HuH-7 (cell line): ENCODE measurements around the gene ALDOA.

Experiments
- DNase-seq: peaks from one replicate; pipeline ENCODE4 v3.0.0; 2011; ENCODE audit warnings: low spot score

Gene ALDOA

GRCh38 chr16:30069611-30070462, 4.3 kb downstream of the ALDOA start:
- no peak for DNase-seq

GRCh38 chr16:30070490-30070889, 4.9 kb downstream of the ALDOA start:
- no peak for DNase-seq

- DNase-seq: peak; percentile 98
Observed at GRCh38 chr16:30075503-30076275, 10.1 kb downstream of the ALDOA start, which contains the start of gene PPP4C. Gene PPP4C, plus strand, starts transcription at chr16:30075994. Its CDS starts 384 bp downstream, at chr16:30076378.

DNA sequence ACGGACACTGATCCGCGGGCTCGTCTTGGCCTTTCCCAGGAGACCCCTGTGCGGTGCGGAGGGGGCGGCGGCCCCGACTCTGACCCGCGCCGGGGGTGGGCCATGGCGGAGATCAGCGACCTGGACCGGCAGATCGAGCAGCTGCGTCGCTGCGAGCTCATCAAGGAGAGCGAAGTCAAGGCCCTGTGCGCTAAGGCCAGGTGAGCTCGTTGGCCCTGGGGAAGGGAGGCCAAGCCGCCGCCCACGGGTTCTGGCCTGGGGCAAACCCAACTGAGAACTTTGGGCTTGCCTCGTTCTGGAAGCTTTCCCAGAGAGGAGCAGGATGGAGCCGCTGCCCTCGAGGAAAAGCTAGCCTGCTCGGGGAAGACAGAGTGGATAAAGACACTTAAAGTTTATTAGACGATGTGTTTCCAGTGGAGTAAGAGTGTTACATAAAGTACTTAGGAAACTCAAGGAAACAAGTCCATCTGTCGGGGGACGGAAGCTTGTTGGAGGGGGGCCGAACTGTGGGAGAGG, 10.8 kb downstream of the ALDOA start:
- no peak for DNase-seq

DNA sequence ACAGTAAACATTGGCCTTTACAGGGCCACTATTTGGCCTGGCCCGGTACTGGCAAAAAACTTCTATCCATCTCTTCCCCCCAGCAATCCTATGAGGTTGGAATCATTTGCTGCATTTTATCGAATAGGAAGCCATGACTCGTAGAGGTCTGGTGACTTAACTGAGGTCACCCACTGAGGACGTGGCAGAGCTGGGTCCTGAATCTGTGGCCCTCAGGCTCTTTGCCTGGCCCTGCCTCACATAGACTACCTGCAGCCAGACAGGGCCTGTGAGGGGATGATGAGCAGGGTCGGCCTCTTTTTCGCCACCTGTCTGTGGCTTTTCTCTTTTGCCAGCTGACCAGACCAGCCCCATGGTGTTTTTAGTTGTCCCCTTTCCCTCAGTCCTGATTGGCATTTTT, 12.1 kb downstream of the ALDOA start:
- no peak for DNase-seq

- no peak for DNase-seq
Observed at GRCh38 chr16:30078744-30079143, 13.2 kb downstream of the ALDOA start.

DNA sequence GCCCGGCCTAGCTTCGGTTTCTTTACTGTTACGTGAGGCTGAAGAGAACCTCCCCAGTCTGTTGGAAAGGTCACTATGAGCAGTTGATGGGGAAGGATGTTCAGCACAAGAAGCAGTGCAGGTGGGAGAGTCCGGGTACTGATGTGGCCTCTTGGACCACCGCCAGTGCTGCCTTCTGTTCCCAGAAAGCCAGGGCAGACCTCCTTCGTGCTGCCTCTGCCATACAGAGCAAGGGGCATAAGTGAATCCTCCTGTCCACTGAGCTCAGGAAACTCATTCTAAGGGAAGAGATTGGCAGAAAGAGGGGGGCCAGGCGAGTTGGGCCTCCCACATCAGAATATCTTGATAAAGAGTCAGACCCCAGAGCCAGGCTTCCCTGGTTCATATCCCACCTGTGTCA, 13.9 kb downstream of the ALDOA start:
- no peak for DNase-seq

DNA sequence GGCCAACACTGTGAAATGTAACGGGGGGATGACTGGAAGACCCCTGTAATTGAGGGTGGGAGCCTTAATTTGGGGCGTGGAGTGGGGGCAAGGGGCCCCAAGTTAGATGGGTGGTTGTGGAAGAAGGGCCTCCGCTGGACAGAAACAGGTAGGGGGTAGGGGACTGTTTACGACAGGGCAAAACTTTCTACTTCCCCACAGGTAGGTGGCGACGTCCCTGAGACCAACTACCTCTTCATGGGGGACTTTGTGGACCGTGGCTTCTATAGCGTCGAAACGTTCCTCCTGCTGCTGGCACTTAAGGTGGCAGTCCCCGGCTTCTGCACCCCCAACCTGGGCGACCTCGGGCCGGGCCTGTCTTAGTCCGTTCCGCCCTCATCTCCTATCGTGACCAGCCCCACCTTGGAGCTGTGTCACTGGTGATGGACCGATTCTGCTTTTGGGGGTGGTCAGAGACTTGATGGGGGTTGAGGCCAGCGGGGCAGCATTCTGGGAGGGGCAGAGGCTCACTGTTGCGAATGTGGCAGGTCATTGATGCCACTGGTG, 17.1 kb downstream of the ALDOA start:
- no peak for DNase-seq

DNA sequence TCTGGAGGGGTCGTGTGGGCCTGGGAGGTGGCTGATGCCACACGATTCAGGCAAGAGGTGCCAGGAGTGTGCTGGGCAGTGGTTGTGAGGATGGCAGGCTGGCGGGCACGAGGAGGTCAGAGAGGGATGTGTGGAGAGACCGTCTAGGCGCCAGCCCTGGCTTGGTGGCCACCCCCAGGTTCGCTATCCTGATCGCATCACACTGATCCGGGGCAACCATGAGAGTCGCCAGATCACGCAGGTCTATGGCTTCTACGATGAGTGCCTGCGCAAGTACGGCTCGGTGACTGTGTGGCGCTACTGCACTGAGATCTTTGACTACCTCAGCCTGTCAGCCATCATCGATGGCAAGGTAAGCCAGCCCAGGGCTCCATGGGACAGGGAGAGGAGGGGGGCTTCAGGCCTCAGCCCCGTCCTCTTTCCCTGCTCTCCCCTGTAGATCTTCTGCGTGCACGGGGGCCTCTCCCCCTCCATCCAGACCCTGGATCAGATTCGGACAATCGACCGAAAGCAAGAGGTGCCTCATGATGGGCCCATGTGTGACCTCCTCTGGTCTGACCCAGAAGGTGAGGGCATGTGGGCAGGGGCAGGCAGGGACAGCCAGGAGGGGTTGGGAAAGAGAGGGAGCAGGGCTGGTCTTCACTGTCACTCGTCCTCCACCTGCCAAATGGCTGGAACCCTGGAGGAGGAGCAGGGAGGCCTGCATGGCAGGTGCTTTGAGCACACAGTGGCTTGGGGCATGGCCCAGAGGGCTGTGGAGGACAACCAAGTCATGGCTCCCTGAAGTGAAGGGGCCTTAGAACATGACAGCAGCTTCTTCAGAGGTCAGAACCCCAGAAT, 17.9 kb downstream of the ALDOA start:
- DNase-seq: no peak

DNA sequence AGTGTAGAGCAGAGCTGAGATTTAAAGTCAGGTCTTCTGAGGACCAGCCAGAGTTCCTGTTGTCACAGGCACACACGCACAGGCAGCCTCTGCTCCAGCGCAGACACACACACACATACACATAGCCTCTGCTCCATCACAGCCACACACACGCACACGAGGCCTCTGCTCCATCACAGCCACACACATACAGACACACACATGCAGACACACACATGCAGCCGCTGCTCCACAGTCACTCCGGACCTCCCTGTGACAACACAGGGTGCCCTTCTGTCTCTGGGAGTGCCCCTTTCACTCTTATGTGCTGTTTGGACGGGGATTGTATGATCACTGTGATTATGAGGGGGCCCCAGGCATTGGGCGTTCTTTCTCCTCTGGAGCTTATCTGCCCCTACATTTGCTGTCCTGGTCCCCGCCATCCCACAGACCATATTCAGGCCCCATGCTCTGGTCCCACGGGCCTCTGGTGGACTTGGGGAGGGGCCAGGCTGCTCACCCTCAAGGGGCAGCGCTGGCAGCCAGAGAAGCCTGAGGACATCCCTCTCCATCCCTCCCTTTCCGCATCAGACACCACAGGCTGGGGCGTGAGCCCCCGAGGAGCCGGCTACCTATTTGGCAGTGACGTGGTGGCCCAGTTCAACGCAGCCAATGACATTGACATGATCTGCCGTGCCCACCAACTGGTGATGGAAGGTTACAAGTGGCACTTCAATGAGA, 18.7 kb downstream of the ALDOA start:
- DNase-seq: no peak

- no peak for DNase-seq
Observed at GRCh38 chr16:30084816-30085159, 19.2 kb downstream of the ALDOA start.

- no peak for DNase-seq
Observed at GRCh38 chr16:30085247-30085646, 19.7 kb downstream of the ALDOA start.

DNA sequence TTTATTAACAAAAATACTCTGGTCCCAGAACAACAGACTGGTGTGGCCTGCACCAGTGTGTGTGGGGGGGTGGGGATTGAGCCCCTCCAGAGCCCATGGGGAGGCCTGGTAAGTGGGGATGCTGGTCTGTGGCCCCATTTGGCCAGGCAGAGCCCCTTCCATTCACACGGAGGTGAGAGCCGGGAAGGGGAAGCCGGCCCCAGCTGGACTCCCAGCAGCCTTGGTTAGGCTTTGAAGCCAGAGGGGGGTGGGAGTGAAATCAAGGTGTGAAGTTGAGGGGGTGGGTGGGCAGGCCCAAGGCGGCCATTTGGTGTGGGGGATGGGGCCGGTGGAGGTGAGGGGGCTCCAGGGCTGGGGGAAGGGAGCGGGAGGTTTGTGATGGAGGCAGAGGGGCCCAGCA, 20.3 kb downstream of the ALDOA start:
- no peak for DNase-seq

- DNase-seq: no peak
Observed at GRCh38 chr16:30086291-30087140, 21.0 kb downstream of the ALDOA start.

- DNase-seq: no peak
Observed at GRCh38 chr16:30087181-30087898, 21.8 kb downstream of the ALDOA start.

DNA sequence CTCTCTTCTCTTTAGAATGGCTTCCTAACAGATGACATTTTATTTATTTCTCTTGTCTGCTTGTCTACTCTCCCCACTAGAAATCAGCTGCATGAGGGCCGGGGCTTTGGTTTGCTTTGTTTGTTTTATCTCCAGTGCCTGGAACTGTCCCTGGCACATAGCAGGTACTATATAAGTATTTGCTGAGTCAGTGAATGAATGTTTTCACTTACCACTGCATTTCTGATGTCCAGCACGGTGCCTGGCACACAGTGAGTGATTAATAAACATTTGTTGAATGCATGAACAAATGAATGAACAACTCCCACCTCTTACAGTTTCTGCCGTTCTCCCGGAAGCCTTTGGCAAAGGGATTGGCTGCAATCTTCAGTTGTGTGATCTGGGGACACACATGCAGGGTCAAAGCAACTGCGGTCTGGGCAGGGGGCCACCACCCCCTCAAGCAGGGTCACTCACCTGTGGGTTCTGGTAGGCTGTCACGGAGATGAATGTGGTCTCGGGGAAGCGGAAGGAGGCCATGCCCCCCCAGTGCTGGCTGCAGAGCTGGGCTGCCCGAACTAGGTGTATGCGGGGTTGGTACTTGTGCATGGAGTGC, 22.8 kb downstream of the ALDOA start:
- no peak for DNase-seq

GRCh38 chr16:30088832-30089624, 23.5 kb downstream of the ALDOA start:
- DNase-seq: no peak

- DNase-seq: no peak
Observed at GRCh38 chr16:30090610-30091331, 25.2 kb downstream of the ALDOA start.
